RWPE2 (cell line): ENCODE measurements around the gene FHOD3.

Experiments
- ATAC-seq: fragments of 200-7000 bp; cut with Tn5 transposase; 3 replicates; pipeline ENCODE4 v1.9.1; 2021; ENCODE audit warnings: low read depth
- DNase-seq: peaks from one replicate; pipeline ENCODE4 v3.0.0-alpha.2; 2020; ENCODE audit warnings: low spot score
- H3K27ac ChIP-seq: fragments of 450-650 bp; 2 replicates; pipeline ENCODE4 v1.5.1; 2017; ENCODE audit warnings: mild to moderate bottlenecking; ENCODE audit not compliant: poor library complexity, severe bottlenecking
- H3K27me3 ChIP-seq: fragments of 250-450 bp; sonication (Bioruptor Pico); 2 replicates; pipeline ENCODE4 v1.5.1; 2021; ENCODE audit warnings: mild to moderate bottlenecking, moderate library complexity; ENCODE audit not compliant: insufficient read depth, poor library complexity, severe bottlenecking
- H3K36me3 ChIP-seq: fragments of 250-450 bp; sonication (Bioruptor Pico); 2 replicates; pipeline ENCODE4 v1.5.1; 2020; ENCODE audit warnings: low read depth, mild to moderate bottlenecking, moderate library complexity
- H3K4me1 ChIP-seq: fragments of 250-450 bp; sonication (Bioruptor Pico); 2 replicates; pipeline ENCODE4 v1.5.1; 2021; ENCODE audit warnings: mild to moderate bottlenecking, moderate library complexity; ENCODE audit not compliant: insufficient read depth, poor library complexity, severe bottlenecking
- H3K4me3 ChIP-seq: fragments of 250-450 bp; sonication (Bioruptor Pico); 2 replicates; pipeline ENCODE4 v1.5.1; 2021; ENCODE audit warnings: mild to moderate bottlenecking, moderate library complexity; ENCODE audit not compliant: severe bottlenecking
- H3K9me3 ChIP-seq: fragments of 250-450 bp; sonication (Bioruptor Pico); 2 replicates; pipeline ENCODE4 v1.5.1; 2021; ENCODE audit warnings: mild to moderate bottlenecking, moderate library complexity; ENCODE audit not compliant: severe bottlenecking
- CTCF ChIP-seq: fragments of 450-650 bp; IDR thresholded peaks from one replicate; pipeline ENCODE4 v1.5.1; 2017; ENCODE audit warnings: mild to moderate bottlenecking, moderate library complexity; ENCODE audit not compliant: poor library complexity, severe bottlenecking

The FHOD3 gene

GRCh38 chr18:36412778-36413177 lies 115.3 kb downstream of the FHOD3 start:
- Histone ChIP-seq H3K27ac (no peak overlapping the region), H3K4me3 (no peak overlapping the region), H3K36me3 (no peaks in the 10 kb centered on the region), H3K27me3 (no peaks in the 10 kb centered on the region), H3K4me1 (no peaks in the 10 kb centered on the region), H3K9me3 (no peaks in the 10 kb centered on the region)
- ATAC-seq (peak; percentile 87), DNase-seq (no peak)
- peak; percentile 50 for TF ChIP-seq CTCF

- no peaks in the 10 kb centered on the region for H3K9me3 ChIP-seq
- no peaks in the 10 kb centered on the region for H3K4me1 ChIP-seq
- no peaks in the 10 kb centered on the region for H3K36me3 ChIP-seq
- H3K27ac ChIP-seq = no peak overlapping the region
- no peak for DNase-seq
- no peak for TF ChIP-seq CTCF
- H3K4me3 ChIP-seq = no peak overlapping the region
- H3K27me3 ChIP-seq = no peaks in the 10 kb centered on the region
- ATAC-seq = no peak
These were observed 117.7 kb downstream of the FHOD3 start for GRCh38 chr18:36415171-36415570.

- H3K36me3 ChIP-seq = no peaks in the 10 kb centered on the region
- ATAC-seq = no peak
- H3K4me3 ChIP-seq = no peak overlapping the region
- H3K27ac ChIP-seq = no peak overlapping the region
- H3K9me3 ChIP-seq = no peaks in the 10 kb centered on the region
- no peak for TF ChIP-seq CTCF
- no peaks in the 10 kb centered on the region for H3K4me1 ChIP-seq
- H3K27me3 ChIP-seq = no peaks in the 10 kb centered on the region
- no peak for DNase-seq
These were observed 118.1 kb downstream of the FHOD3 start for GRCh38 chr18:36415625-36416024.

GRCh38 chr18:36419188-36419899 lies 121.8 kb downstream of the FHOD3 start:
- no peak for TF ChIP-seq CTCF
- H3K4me1 ChIP-seq = no peaks in the 10 kb centered on the region
- DNase-seq = no peak
- H3K9me3 ChIP-seq = no peaks in the 10 kb centered on the region
- H3K36me3 ChIP-seq = no peaks in the 10 kb centered on the region
- no peak for ATAC-seq
- no peaks in the 10 kb centered on the region for H3K27me3 ChIP-seq
- H3K27ac ChIP-seq = no peak overlapping the region
- no peak overlapping the region for H3K4me3 ChIP-seq

GRCh38 chr18:36419900-36420531 lies 122.5 kb downstream of the FHOD3 start:
- H3K36me3 ChIP-seq = no peaks in the 10 kb centered on the region
- no peak overlapping the region for H3K4me3 ChIP-seq
- H3K27me3 ChIP-seq = no peaks in the 10 kb centered on the region
- DNase-seq = no peak
- no peaks in the 10 kb centered on the region for H3K4me1 ChIP-seq
- H3K27ac ChIP-seq = no peak overlapping the region
- peak; percentile 80 for ATAC-seq
- no peaks in the 10 kb centered on the region for H3K9me3 ChIP-seq
- peak; percentile 25 for TF ChIP-seq CTCF
